NCI-H1436 treated with DMSO at 0.1 percent for 48 hours (cell line): ENCODE data around the gene TMPRSS13.

Source experiments
- DNase-seq: peaks from one replicate; lab custom pipeline; 2025; lab: John Stamatoyannopoulos, UW

The TMPRSS13 gene

GRCh38 chr11:117891362-117891761, 37.8 kb downstream of the TMPRSS13 start:
- DNase-seq: no peak

GRCh38 chr11:117888139-117888566, 41.0 kb downstream of the TMPRSS13 start:
- no peak for DNase-seq

GRCh38 chr11:117887431-117888138, 41.6 kb downstream of the TMPRSS13 start:
- no peak for DNase-seq

- DNase-seq: no peak
Measured at GRCh38 chr11:117885777-117886176, 43.4 kb downstream of the TMPRSS13 start.

- DNase-seq: no peak
Measured at GRCh38 chr11:117884994-117885393, 44.2 kb downstream of the TMPRSS13 start.

- DNase-seq: no peak
Measured at GRCh38 chr11:117883063-117883462, 46.1 kb downstream of the TMPRSS13 start.

GRCh38 chr11:117882311-117882905, 46.8 kb downstream of the TMPRSS13 start:
- peak; percentile 31 for DNase-seq

GRCh38 chr11:117881217-117881616, 48.0 kb downstream of the TMPRSS13 start:
- DNase-seq: no peak

GRCh38 chr11:117879516-117880480, 49.4 kb downstream of the TMPRSS13 start:
- DNase-seq: no peak

GRCh38 chr11:117878939-117879475, 50.2 kb downstream of the TMPRSS13 start:
- no peak for DNase-seq

- no peak for DNase-seq
Measured at GRCh38 chr11:117878314-117878938, 50.8 kb downstream of the TMPRSS13 start.

GRCh38 chr11:117877120-117877784, 52.0 kb downstream of the TMPRSS13 start:
- DNase-seq: no peak

GRCh38 chr11:117876341-117877119, 52.7 kb downstream of the TMPRSS13 start, which contains the start of gene FXYD6:
TSS of gene FXYD6 (minus strand) at chr11:117876658. CDS start at chr11:117842776, 33,882 bp downstream.
- DNase-seq: peak; percentile 32

- DNase-seq: no peak
Measured at GRCh38 chr11:117876059-117876340, 53.2 kb downstream of the TMPRSS13 start.

GRCh38 chr11:117875382-117876058, 53.7 kb downstream of the TMPRSS13 start:
- DNase-seq: no peak

GRCh38 chr11:117874910-117875381, 54.3 kb downstream of the TMPRSS13 start:
- DNase-seq: no peak

GRCh38 chr11:117874253-117874909, 54.8 kb downstream of the TMPRSS13 start:
- no peak for DNase-seq

GRCh38 chr11:117873828-117874125, 55.4 kb downstream of the TMPRSS13 start:
- no peak for DNase-seq
